H9 (cell line): ENCODE measurements around the gene CEMIP2. TPM values are rescaled to one million over a fixed set of nuclear protein-coding genes. Genes with fewer than 3 reads are reported as not detected.
A peak's percentile ranks its signal among the peaks of the same experiment; 100 is the strongest.

Source experiments
- DNase-seq: peaks from one replicate; pipeline ENCODE4 v3.0.0-alpha.2; 2017
- H2AFZ ChIP-seq: one replicate; pipeline ENCODE4 v1.6.1; 2013; ENCODE audit warnings: mild to moderate bottlenecking, low read length, control low read depth, moderate library complexity
- H2AK5ac ChIP-seq: 2 replicates; pipeline ENCODE4 v1.6.1; 2013; ENCODE audit warnings: low read length, control low read depth, mixed read lengths; ENCODE audit not compliant: insufficient read length
- H2BK120ac ChIP-seq: one replicate; pipeline ENCODE4 v1.6.1; 2013; ENCODE audit warnings: low read depth, mild to moderate bottlenecking, low read length, control low read depth, inconsistent platforms; ENCODE audit not compliant: poor library complexity, severe bottlenecking
- H2BK12ac ChIP-seq: 2 replicates; pipeline ENCODE4 v1.6.1; 2013; ENCODE audit warnings: low read length, control low read depth, mixed read lengths, low read depth; ENCODE audit not compliant: insufficient read length
- H2BK15ac ChIP-seq: 2 replicates; pipeline ENCODE4 v1.6.1; 2013; ENCODE audit warnings: low read depth, low read length, control low read depth
- H2BK20ac ChIP-seq: one replicate; pipeline ENCODE4 v1.6.1; 2013; ENCODE audit warnings: low read depth, mild to moderate bottlenecking, low read length, control low read depth, inconsistent platforms; ENCODE audit not compliant: poor library complexity, severe bottlenecking
- H2BK5ac ChIP-seq: 2 replicates; pipeline ENCODE4 v1.6.1; 2013; ENCODE audit warnings: low read length, control low read depth, mixed read lengths; ENCODE audit not compliant: insufficient read length
- H3K14ac ChIP-seq: 2 replicates; pipeline ENCODE4 v1.6.1; 2013; ENCODE audit warnings: low read length, control low read depth; ENCODE audit not compliant: insufficient read depth
- H3K18ac ChIP-seq: 2 replicates; pipeline ENCODE4 v1.6.1; 2013; ENCODE audit warnings: low read depth, mild to moderate bottlenecking, mixed read lengths, low read length, control low read depth; ENCODE audit not compliant: insufficient read length
- H3K23ac ChIP-seq: 2 replicates; pipeline ENCODE4 v1.6.1; 2013; ENCODE audit warnings: low read length, control low read depth, mixed read lengths, low read depth; ENCODE audit not compliant: insufficient read length
- H3K23me2 ChIP-seq: 2 replicates; pipeline ENCODE4 v1.6.1; 2013; ENCODE audit warnings: low read depth, mild to moderate bottlenecking, mixed read lengths, low read length, control low read depth; ENCODE audit not compliant: insufficient read length, poor library complexity, severe bottlenecking
- H3K27ac ChIP-seq: 2 replicates; pipeline ENCODE4 v1.5.1; 2013; ENCODE audit warnings: low read length, control low read depth, mixed read lengths, low read depth; ENCODE audit not compliant: insufficient read length
- H3K27me3 ChIP-seq: 2 replicates; pipeline ENCODE4 v1.6.1; 2013; ENCODE audit warnings: low read length, control low read depth, inconsistent platforms; ENCODE audit not compliant: insufficient read depth
- H3K4ac ChIP-seq: 2 replicates; pipeline ENCODE4 v1.6.1; 2013; ENCODE audit warnings: low read depth, mild to moderate bottlenecking, control low read depth, inconsistent platforms, low read length, moderate library complexity
- H3K4me1 ChIP-seq: 2 replicates; pipeline ENCODE4 v1.6.1; 2013; ENCODE audit warnings: low read length, control low read depth, inconsistent platforms; ENCODE audit not compliant: insufficient read depth
- H3K4me2 ChIP-seq: 2 replicates; pipeline ENCODE4 v1.6.1; 2013; ENCODE audit warnings: low read length, control low read depth, mixed read lengths; ENCODE audit not compliant: insufficient read length, insufficient read depth
- H3K56ac ChIP-seq: 2 replicates; pipeline ENCODE4 v1.6.1; 2013; ENCODE audit warnings: low read depth, mild to moderate bottlenecking, mixed read lengths, low read length, control low read depth; ENCODE audit not compliant: insufficient read length
- H3K79me1 ChIP-seq: 2 replicates; pipeline ENCODE4 v1.6.1; 2013; ENCODE audit warnings: low read depth, mild to moderate bottlenecking, moderate library complexity, low read length, control low read depth, inconsistent platforms; ENCODE audit not compliant: insufficient read depth, poor library complexity, severe bottlenecking
- H3K79me2 ChIP-seq: 2 replicates; pipeline ENCODE4 v1.6.1; 2013; ENCODE audit warnings: low read length, control low read depth, inconsistent platforms; ENCODE audit not compliant: insufficient read depth
- H3K9ac ChIP-seq: 2 replicates; pipeline ENCODE4 v1.6.1; 2013; ENCODE audit warnings: low read length, control low read depth, mixed read lengths; ENCODE audit not compliant: insufficient read length; ENCODE audit errors: extremely low read depth
- H3K9me3 ChIP-seq: one replicate; pipeline ENCODE4 v1.6.1; 2013; ENCODE audit warnings: low read depth, low read length, inconsistent platforms; ENCODE audit not compliant: control insufficient read depth
- H3T11ph ChIP-seq: one replicate; pipeline ENCODE4 v1.6.1; 2013; ENCODE audit warnings: mild to moderate bottlenecking, low read length, control low read depth, inconsistent platforms
- H4K20me1 ChIP-seq: one replicate; pipeline ENCODE4 v1.6.1; 2013; ENCODE audit not compliant: control insufficient read depth, insufficient read length, insufficient read depth
- H4K5ac ChIP-seq: 2 replicates; pipeline ENCODE4 v1.6.1; 2013; ENCODE audit warnings: low read depth, mild to moderate bottlenecking, mixed read lengths, low read length, control low read depth; ENCODE audit not compliant: insufficient read length
- H4K8ac ChIP-seq: replicated peaks from 2 replicates; pipeline ENCODE4 v1.6.1; 2013; ENCODE audit warnings: low read length, control low read depth, mixed read lengths, low read depth; ENCODE audit not compliant: insufficient read length
- H4K91ac ChIP-seq: 2 replicates; pipeline ENCODE4 v1.6.1; 2013; ENCODE audit warnings: low read depth, mild to moderate bottlenecking, moderate library complexity, mixed read lengths, low read length, control low read depth; ENCODE audit not compliant: insufficient read length
- H3K27ac Mint-ChIP-seq, 3 experiments: 2 replicates in 2 of 3; 3 replicates in 1 of 3; pipeline ENCODE4 v1.8.0; 2020 to 2021; ENCODE audit warnings: mixed read lengths in 3 of 3, mild to moderate bottlenecking in 1 of 3, moderate library complexity in 1 of 3
- H3K27me3 Mint-ChIP-seq: 2 replicates; pipeline ENCODE4 v1.8.0; 2021; ENCODE audit warnings: low read depth, mild to moderate bottlenecking, moderate library complexity, mixed read lengths
- H3K36me3 Mint-ChIP-seq, 3 experiments: 2 replicates in 2 of 3; 3 replicates in 1 of 3; pipeline ENCODE4 v1.8.0; 2020 to 2021; ENCODE audit warnings: low read depth in 3 of 3, mixed read lengths in 3 of 3; ENCODE audit not compliant: insufficient read depth in 1 of 3
- H3K4me1 Mint-ChIP-seq, 2 experiments: 2 replicates each; pipeline ENCODE4 v1.8.0; 2020; ENCODE audit warnings: mixed read lengths in 2 of 2
- H3K4me3 Mint-ChIP-seq, 2 experiments: 2 replicates in 1 of 2; 3 replicates in 1 of 2; pipeline ENCODE4 v1.8.0; 2020 to 2021; ENCODE audit warnings: mild to moderate bottlenecking in 2 of 2, mixed read lengths in 2 of 2, moderate library complexity in 1 of 2
- H3K9me3 Mint-ChIP-seq, 2 experiments: 2 replicates in 1 of 2; 3 replicates in 1 of 2; pipeline ENCODE4 v1.8.0; 2020; ENCODE audit warnings: mild to moderate bottlenecking in 2 of 2, mixed read lengths in 2 of 2, moderate library complexity in 1 of 2
- WGBS: extraction: QIAGEN DNeasy Blood & Tissue Kit; methylation state at CpG from one replicate; pipeline ENCODE4 v1.1.7; 2013; ENCODE audit warnings: missing lambda C conversion rate, low lambda C conversion rate, mixed read lengths; ENCODE audit not compliant: insufficient read length; ENCODE audit errors: extremely low coverage; 5-methylcytosine and 5-hydroxymethylcytosine counted together
- total RNA-seq: library from RNA; stranded (reverse); gene quantifications from 2 replicates; pipeline ENCODE4 v1.2.1, GENCODE V29; 2021
- TF ChIP-seq, protein P1 (sequence below): fragments of 200-600 bp; sonication (generic); conservative IDR thresholded peaks from 3 replicates; pipeline ENCODE4 v1.8.0; 2021; ENCODE audit warnings: antibody characterized with exemption, mild to moderate bottlenecking

The CEMIP2 gene
- total RNA-seq, 1 experiment from 2014 or later: 77.2 TPM

DNA sequence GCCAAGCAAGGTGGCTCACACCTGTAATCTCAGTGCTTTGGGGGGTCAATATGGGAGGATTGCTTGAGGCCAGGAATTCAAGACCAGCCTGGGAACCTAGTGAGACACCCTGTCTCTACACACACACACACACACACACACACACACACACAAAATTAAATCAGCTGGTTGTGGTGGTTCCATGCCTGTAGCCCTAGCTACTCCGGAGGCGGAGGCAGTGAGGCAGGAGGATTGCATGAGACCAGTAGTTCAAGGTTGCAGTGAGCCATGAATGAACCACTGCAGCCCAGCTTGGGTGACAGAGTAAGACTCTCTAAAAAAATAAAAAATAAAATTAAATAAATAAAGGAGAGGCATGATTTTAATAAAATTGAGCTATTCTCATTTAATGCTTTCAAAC lies 13.1 kb downstream of the CEMIP2 start:
- Histone ChIP-seq H3K4me2 (no peak overlapping the region), H3K4me1 (peaks cover 17% of the 10 kb centered on the region; the same call in 1 of the 2 replicates), H2BK20ac (no peak overlapping the region), H3K79me2 (peaks cover 11% of the 10 kb centered on the region; the same call in 1 of the 2 replicates), H3K23me2 (peaks cover 3% of the 10 kb centered on the region), H2BK12ac (no peak overlapping the region), H4K5ac (no peak overlapping the region), H3K23ac (no peak overlapping the region), H2BK5ac (no peak overlapping the region), H3K4ac (no peak overlapping the region), H2AFZ (no peak overlapping the region), H3K27me3 (no peaks in the 10 kb centered on the region), H3K9me3 (no peaks in the 10 kb centered on the region), H3K18ac (peak overlapping the region; percentile 65), H3K27ac (no peak overlapping the region), H3K14ac (0 out of 2 replicates have a peak overlapping the region, but pooled peaks have one; percentile 59), H3T11ph (no peak overlapping the region), H3K56ac (no peak overlapping the region), H3K79me1 (peaks cover 6% of the 10 kb centered on the region), H4K20me1 (no peaks in the 10 kb centered on the region), H4K91ac (no peak overlapping the region), H2BK120ac (no peak overlapping the region), H4K8ac (no peak overlapping the region), H2BK15ac (no peak overlapping the region), H3K9ac (no peak overlapping the region), H2AK5ac (no peak overlapping the region)
- peaks cover 3 to 12% (median 6%) of the 10 kb centered on the region in 3 experiments; a peak in 6 of 7 replicates for H3K36me3 Mint-ChIP-seq
- peak overlapping the region in 1 of 2 experiments; percentile 14; a peak in 2 of 5 replicates for H3K4me3 Mint-ChIP-seq
- H3K27ac Mint-ChIP-seq: peak overlapping the region in 2 of 3 experiments; percentile 60 to 98; a peak in 4 of 7 replicates
- H3K9me3 Mint-ChIP-seq: no peaks in the 10 kb centered on the region; a peak in 1 of 5 replicates
- peaks cover 77 to 81% of the 10 kb centered on the region in 2 experiments for H3K4me1 Mint-ChIP-seq
- H3K27me3 Mint-ChIP-seq: no peaks in the 10 kb centered on the region
- no peak for DNase-seq
- WGBS: no CpG with 5 or more reads among the region's 2 CpGs
- TF ChIP-seq, protein P1, sequence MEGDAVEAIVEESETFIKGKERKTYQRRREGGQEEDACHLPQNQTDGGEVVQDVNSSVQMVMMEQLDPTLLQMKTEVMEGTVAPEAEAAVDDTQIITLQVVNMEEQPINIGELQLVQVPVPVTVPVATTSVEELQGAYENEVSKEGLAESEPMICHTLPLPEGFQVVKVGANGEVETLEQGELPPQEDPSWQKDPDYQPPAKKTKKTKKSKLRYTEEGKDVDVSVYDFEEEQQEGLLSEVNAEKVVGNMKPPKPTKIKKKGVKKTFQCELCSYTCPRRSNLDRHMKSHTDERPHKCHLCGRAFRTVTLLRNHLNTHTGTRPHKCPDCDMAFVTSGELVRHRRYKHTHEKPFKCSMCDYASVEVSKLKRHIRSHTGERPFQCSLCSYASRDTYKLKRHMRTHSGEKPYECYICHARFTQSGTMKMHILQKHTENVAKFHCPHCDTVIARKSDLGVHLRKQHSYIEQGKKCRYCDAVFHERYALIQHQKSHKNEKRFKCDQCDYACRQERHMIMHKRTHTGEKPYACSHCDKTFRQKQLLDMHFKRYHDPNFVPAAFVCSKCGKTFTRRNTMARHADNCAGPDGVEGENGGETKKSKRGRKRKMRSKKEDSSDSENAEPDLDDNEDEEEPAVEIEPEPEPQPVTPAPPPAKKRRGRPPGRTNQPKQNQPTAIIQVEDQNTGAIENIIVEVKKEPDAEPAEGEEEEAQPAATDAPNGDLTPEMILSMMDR: no peak
